Adrenal gland (tissue), 12 donors: ENCODE results near the gene ACTA1. TPM values are rescaled to one million over a fixed set of nuclear protein-coding genes. Genes with fewer than 3 reads are reported as not detected.

Source experiments
- DNase-seq, 7 donors: peaks; one replicate each; pipeline ENCODE4 v3.0.0-alpha.2; 2019 to 2020
- H3K27ac ChIP-seq, 5 donors: fragments of 200-600 bp; sonication (generic) in 4 of 5; 1 replicate in 3 of 5; 2 replicates in 2 of 5; pipeline versions ENCODE4 v1.5.1 to v1.8.0; 2016 to 2020; ENCODE audit warnings: mild to moderate bottlenecking in 1 of 5
- H3K27me3 ChIP-seq: fragments of 200-600 bp; 2 replicates; pipeline ENCODE4 v1.8.0; 2021
- H3K36me3 ChIP-seq, 2 donors: fragments of 200-600 bp; replicated peaks in 1 of 2; 1 replicate in 1 of 2; 2 replicates in 1 of 2; pipeline versions ENCODE4 v1.5.1 to v1.8.0; 2018 to 2022
- H3K4me1 ChIP-seq, 2 donors: fragments of 200-600 bp; replicated peaks in 1 of 2; 1 replicate in 1 of 2; 2 replicates in 1 of 2; pipeline versions ENCODE4 v1.5.1 to v1.8.0; 2018 to 2021
- H3K4me3 ChIP-seq, 4 donors: fragments of 200-600 bp; sonication (generic) in 3 of 4; one replicate each; pipeline ENCODE4 v1.5.1; 2016 to 2018
- H3K9me3 ChIP-seq, 3 donors: fragments of 200-600 bp; sonication (generic) in 1 of 3; replicated peaks in 1 of 3; 1 replicate in 2 of 3; 2 replicates in 1 of 3; pipeline versions ENCODE4 v1.5.1 to v1.8.0; 2016 to 2021
- POLR2A ChIP-seq, 2 donors: fragments of 450-650 bp; IDR thresholded peaks; one replicate each; pipeline ENCODE4 v1.6.1; 2017; ENCODE audit warnings: antibody characterized with exemption in 2 of 2, mild to moderate bottlenecking in 2 of 2, moderate library complexity in 1 of 2
- WGBS, 4 donors: extraction: QIAGEN DNeasy Blood & Tissue Kit in 2 of 4; methylation state at CpG; one replicate each; pipeline versions ENCODE4 v1.1.5 to v1.1.7; 2013 to 2017; 5-methylcytosine and 5-hydroxymethylcytosine counted together
- intact Hi-C, 2 donors: fragments of 100-400 bp; cut with DNase I; formaldehyde crosslinking; loops; one replicate each; pipeline versions ENCODE4 v1.14.1 to v1.15.0; 2022 to 2023
- polyA plus RNA-seq, 3 donors: library from polyadenylated mRNA; stranded (reverse); fragments of 200-250 nt in 2 of 3; fragments of 350-450 nt in 1 of 3; fragmentation: Illumina TruSeq in 1 of 3; extraction: RNeasy Lipid Tissue Mini Kit (QIAGEN cat#74804) in 1 of 3; gene quantifications; one replicate each; pipeline ENCODE4 v1.2.3, GENCODE V29; 2013 to 2014
- total RNA-seq, 9 donors: library from RNA; depleted of rRNA in 4 of 9; stranded (reverse); fragments of >200 nt in 4 of 9; fragments of 120-200 nt in 1 of 9; fragmentation: NEBNext Ultra II Directional in 1 of 9; extraction: Animal tissue kit (Norgen Biotek cat#: 25700) in 1 of 9; gene quantifications; one replicate each; pipeline versions ENCODE4 v1.1.0 to v1.2.4, GENCODE V29; 2013 to 2023
- TF ChIP-seq, protein P1 (sequence below), 6 experiments: fragments of 450-650 bp in 4 of 6; fragments of 200-600 bp in 2 of 6; sonication (generic) in 1 of 6; IDR thresholded peaks; 1 replicate in 5 of 6; 2 replicates in 1 of 6; pipeline versions ENCODE4 v1.5.1 to v1.8.0; 2016 to 2021; ENCODE audit warnings: antibody characterized with exemption in 6 of 6, mild to moderate bottlenecking in 2 of 6, moderate library complexity in 1 of 6
- donor health status: healthy with polysubstance abuse.
- donor health status: Bipolar disorder and iron deficiency.
- donor health status: DM: yes; HTN: yes; CAD: no.
- donor health status: DM: no; HTN: no; CAD: no.
- donor health status: DM: no; HTN: no; CAD: no.
- donor health status: DM: yes; HTN: yes; CAD: no.

Gene ACTA1
- total and polyA plus RNA-seq, 12 donors, result 0.14 to 53.3 (median 1.1) TPM; not detected in 4

- Histone ChIP-seq H3K9me3 (no peaks in the 10 kb centered on the region), H3K27ac (no peak overlapping the region), H3K27me3 (peaks cover 37% of the 10 kb centered on the region), H3K36me3 (peaks cover 0 to 3% of the 10 kb centered on the region in 2 donors), H3K4me1 (peaks cover 0 to 11% of the 10 kb centered on the region in 2 donors), H3K4me3 (no peak overlapping the region)
- intact Hi-C loops, result no loop called here
- no peak for DNase-seq
- WGBS, 4 donors, result 75 to 87% (median 77%) methylated on average over 7 of the region's 7 CpGs
- TF ChIP-seq, protein P1, sequence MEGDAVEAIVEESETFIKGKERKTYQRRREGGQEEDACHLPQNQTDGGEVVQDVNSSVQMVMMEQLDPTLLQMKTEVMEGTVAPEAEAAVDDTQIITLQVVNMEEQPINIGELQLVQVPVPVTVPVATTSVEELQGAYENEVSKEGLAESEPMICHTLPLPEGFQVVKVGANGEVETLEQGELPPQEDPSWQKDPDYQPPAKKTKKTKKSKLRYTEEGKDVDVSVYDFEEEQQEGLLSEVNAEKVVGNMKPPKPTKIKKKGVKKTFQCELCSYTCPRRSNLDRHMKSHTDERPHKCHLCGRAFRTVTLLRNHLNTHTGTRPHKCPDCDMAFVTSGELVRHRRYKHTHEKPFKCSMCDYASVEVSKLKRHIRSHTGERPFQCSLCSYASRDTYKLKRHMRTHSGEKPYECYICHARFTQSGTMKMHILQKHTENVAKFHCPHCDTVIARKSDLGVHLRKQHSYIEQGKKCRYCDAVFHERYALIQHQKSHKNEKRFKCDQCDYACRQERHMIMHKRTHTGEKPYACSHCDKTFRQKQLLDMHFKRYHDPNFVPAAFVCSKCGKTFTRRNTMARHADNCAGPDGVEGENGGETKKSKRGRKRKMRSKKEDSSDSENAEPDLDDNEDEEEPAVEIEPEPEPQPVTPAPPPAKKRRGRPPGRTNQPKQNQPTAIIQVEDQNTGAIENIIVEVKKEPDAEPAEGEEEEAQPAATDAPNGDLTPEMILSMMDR (IDR thresholded peaks at IDR 0.05), result no peak
- TF ChIP-seq POLR2A (IDR thresholded peaks at IDR 0.05), result no peak
These were observed 2.3 kb upstream of the ACTA1 start for GRCh38 chr1:229436201-229436600.

DNA sequence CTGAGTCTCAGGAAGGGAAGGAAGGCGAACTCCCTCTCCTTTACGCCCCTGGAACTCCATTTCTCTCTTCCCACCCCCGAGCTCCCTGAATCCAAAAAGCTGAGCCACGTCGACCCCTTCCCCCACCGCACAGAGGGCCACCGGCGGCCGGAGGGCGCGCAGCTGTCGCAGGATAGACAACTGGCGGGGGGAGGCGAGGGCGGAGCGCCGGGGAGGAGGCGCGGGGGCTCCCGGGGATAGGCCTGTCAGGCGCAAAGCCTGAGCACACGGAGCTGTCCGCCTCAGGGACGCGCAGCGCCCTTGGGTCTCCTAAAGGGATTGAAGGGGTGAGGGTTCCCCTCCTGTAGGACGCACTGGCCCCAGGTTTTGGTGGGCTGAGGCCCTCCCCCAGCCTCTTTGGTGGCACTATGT, 752 bp upstream of the ACTA1 start:
- Histone ChIP-seq H3K36me3 (no peaks in the 10 kb centered on the region), H3K27ac (no peak overlapping the region), H3K4me1 (peaks cover 0 to 18% of the 10 kb centered on the region in 2 donors), H3K27me3 (peaks cover 51% of the 10 kb centered on the region), H3K4me3 (no peak overlapping the region), H3K9me3 (no peaks in the 10 kb centered on the region)
- DNase-seq, result no peak
- WGBS, 4 donors, result 0 to 14% (median 1%) methylated on average over 3 to 27 of the region's 27 CpGs
- TF ChIP-seq POLR2A (IDR thresholded peaks at IDR 0.05), result no peak
- TF ChIP-seq, protein P1 (IDR thresholded peaks at IDR 0.05), result no peak
- intact Hi-C loops, result no loop called here

DNA sequence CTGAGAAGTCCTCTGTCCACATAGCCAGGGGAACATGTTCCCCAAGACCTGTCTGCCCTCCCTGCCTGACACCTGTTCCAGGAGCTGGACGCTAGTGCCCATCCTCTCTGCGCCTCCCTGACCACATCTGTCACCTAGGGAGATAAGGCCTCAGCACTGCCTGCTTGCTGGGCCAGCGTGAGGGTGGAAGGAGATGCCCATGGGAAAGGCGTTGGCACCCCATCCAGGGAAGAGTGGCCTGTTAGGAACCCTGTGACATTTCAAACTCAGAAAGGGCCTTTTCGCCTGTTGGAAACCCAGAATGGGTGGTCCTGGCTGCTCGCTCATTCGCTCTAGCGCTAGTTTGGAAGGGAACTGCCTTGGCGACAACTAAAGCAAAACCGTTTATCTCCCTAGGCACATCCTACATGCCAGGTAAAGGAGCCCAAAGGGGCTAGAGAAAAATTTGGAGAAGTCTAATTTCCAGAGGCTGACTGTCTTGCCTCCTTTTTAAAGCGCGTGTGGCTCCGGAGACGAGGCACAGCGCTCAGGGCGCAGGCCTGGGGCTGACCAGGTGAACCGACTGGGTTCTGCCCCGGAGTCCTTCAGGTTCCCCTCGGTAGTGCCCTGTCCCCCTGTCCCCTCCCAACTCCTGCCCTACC, 410 bp downstream of the ACTA1 start:
- Histone ChIP-seq H3K9me3 (no peaks in the 10 kb centered on the region), H3K27ac (no peak overlapping the region), H3K27me3 (peaks cover 63% of the 10 kb centered on the region), H3K4me1 (peaks cover 0 to 18% of the 10 kb centered on the region in 2 donors), H3K4me3 (no peak overlapping the region), H3K36me3 (no peaks in the 10 kb centered on the region)
- intact Hi-C loops, result no loop called here
- no peak for TF ChIP-seq POLR2A (IDR thresholded peaks at IDR 0.05)
- DNase-seq, result no peak
- 18 to 29% (median 24%) methylated on average over 16 to 19 of the region's 19 CpGs for WGBS, 4 donors

- peaks cover 63% of the 10 kb centered on the region for H3K27me3 ChIP-seq
- peaks cover 0 to 18% of the 10 kb centered on the region in 2 donors for H3K4me1 ChIP-seq
- H3K9me3 ChIP-seq, result no peaks in the 10 kb centered on the region
- H3K27ac ChIP-seq, result no peak overlapping the region
- TF ChIP-seq, protein P1 (IDR thresholded peaks at IDR 0.05), result no peak
- no peak for TF ChIP-seq POLR2A (IDR thresholded peaks at IDR 0.05)
- H3K4me3 ChIP-seq, result no peak overlapping the region
- 0 to 27% (median 4%) methylated on average over 1 to 37 of the region's 37 CpGs for WGBS, 4 donors
- H3K36me3 ChIP-seq, result no peaks in the 10 kb centered on the region
- no peak for DNase-seq
- intact Hi-C loops, result no loop called here
These were observed 989 bp downstream of the ACTA1 start for GRCh38 chr1:229432905-229433304.

DNA sequence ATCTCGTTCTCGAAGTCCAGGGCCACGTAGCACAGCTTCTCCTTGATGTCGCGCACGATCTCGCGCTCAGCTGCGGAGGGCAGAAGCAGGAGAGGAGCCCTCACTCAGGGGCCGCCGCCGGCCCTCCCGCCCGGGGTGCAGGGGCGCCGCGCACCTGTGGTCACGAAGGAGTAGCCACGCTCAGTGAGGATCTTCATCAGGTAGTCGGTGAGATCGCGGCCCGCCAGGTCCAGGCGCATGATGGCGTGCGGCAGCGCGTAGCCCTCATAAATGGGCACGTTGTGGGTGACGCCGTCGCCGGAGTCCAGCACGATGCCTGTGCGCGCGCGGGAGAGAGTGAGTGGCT, 1.8 kb downstream of the ACTA1 start:
- H3K27ac ChIP-seq, result no peak overlapping the region
- peaks cover 0 to 18% of the 10 kb centered on the region in 2 donors for H3K4me1 ChIP-seq
- peak overlapping the region in 1 of 4 donors; percentile 29 for H3K4me3 ChIP-seq
- intact Hi-C loops, result no loop called here
- TF ChIP-seq, protein P1 (IDR thresholded peaks at IDR 0.05), result no peak
- TF ChIP-seq POLR2A (IDR thresholded peaks at IDR 0.05), result no peak
- no peaks in the 10 kb centered on the region for H3K36me3 ChIP-seq
- no peaks in the 10 kb centered on the region for H3K9me3 ChIP-seq
- peaks cover 63% of the 10 kb centered on the region for H3K27me3 ChIP-seq
- 2 to 3% (median 2%) methylated on average over 7 to 38 of the region's 38 CpGs; no CpG with 5 or more reads in 1 of the 4 donors for WGBS, 4 donors
- no peak for DNase-seq
